GM10266 (cell line): ENCODE data around the gene EPHA7.

Experiments
- DNase-seq: peaks from one replicate; pipeline ENCODE4 v3.0.0; 2012; ENCODE audit errors: extremely low spot score
- TF ChIP-seq, protein P1 (sequence below): IDR thresholded peaks from 2 replicates; pipeline ENCODE4 v1.5.1; 2012; ENCODE audit warnings: mild to moderate bottlenecking, low read depth; ENCODE audit not compliant: control insufficient read depth, insufficient read depth; ENCODE audit errors: missing control alignments

The EPHA7 gene

DNA sequence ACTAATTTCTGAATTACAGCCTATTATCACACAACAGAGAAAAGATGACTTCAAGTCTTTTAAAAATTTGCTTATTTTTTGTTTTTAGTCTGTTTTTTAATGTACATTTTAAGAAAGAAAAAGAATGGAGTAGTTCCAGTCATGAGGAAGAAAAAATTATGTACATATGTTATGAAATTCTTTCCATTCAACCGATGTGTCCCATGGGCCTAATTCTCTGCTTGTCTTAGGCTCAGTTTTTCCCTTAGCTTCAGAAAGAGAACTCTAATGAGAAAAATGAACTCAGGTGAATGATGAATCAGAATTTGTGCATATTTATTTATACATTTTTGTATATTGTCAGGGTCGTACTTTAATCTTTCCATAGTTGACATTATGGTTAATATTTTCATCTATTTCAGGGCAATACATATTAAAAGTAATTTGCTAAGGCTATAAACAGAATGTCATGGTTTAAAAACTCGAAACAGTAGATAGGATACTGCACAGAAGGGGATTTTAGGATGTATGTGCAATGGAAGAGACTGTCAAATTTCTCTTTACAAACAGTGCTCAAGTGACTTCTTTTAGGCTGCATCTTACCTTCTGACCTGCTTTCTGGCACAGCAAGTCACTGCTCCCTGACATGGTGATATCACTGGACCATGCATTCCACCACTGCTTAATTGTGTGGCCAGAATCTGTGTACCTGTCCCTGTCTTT, 153.1 kb downstream of the EPHA7 start:
- DNase-seq, result no peak
- TF ChIP-seq, protein P1, sequence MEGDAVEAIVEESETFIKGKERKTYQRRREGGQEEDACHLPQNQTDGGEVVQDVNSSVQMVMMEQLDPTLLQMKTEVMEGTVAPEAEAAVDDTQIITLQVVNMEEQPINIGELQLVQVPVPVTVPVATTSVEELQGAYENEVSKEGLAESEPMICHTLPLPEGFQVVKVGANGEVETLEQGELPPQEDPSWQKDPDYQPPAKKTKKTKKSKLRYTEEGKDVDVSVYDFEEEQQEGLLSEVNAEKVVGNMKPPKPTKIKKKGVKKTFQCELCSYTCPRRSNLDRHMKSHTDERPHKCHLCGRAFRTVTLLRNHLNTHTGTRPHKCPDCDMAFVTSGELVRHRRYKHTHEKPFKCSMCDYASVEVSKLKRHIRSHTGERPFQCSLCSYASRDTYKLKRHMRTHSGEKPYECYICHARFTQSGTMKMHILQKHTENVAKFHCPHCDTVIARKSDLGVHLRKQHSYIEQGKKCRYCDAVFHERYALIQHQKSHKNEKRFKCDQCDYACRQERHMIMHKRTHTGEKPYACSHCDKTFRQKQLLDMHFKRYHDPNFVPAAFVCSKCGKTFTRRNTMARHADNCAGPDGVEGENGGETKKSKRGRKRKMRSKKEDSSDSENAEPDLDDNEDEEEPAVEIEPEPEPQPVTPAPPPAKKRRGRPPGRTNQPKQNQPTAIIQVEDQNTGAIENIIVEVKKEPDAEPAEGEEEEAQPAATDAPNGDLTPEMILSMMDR, result no peak

DNA sequence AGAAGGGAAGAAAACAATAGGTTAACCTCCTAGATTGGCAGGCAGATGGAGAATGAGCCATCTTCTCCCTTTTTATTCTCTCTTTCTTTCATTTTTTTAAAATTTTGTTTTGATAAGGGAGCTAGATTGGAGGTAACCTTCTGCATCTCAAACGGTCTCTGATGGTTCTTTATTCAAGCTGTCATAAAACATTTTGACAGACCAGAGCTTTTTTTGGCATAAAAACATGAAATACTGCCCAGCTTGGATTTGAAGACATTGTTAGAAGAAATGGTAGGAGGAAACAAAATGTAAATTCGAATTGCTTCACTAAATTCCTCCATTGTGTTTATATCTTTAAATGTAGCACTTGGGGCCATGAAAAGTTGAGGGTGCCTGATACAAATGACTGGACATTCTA, 158.5 kb downstream of the EPHA7 start:
- TF ChIP-seq, protein P1, result no peak
- DNase-seq, result no peak

DNA sequence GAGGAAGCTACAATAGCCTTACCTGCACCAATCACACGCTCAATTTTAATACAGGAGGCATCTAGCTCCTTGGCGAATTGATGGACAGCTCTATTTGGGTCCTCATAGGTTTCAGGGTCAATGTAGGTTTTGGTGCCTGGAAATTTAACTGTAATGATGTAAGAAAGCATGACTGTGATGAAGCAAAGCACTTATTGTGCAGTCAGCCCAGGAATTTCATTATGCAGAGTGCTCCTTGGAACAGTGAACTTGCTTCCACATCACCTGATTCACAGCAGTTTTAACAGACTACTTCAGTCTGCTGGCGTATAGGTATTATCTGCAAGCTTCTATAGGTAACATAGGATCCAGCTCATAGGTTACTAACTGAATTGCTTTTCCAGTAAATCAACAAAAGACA, 160.0 kb downstream of the EPHA7 start:
- no peak for DNase-seq
- TF ChIP-seq, protein P1, result no peak

DNA sequence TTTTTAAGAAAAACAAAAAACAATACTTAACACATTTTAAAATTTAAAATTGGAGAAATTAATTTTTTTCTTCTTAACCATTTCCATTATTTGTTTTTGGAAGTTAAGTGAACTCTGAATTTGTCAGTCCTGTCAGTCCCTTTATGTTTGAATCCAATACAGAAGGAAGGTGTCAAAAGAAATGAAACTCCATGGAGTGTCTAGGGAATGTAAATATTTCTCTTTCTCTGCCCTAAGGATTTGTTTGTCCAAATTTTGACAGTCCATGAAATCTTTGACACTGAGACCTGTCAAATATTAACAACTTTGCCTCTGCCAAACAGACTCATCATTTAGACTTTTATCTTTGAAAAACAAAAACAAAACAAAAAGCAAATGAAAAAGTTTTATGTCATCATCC, 166.4 kb downstream of the EPHA7 start:
- TF ChIP-seq, protein P1, result no peak
- no peak for DNase-seq

DNA sequence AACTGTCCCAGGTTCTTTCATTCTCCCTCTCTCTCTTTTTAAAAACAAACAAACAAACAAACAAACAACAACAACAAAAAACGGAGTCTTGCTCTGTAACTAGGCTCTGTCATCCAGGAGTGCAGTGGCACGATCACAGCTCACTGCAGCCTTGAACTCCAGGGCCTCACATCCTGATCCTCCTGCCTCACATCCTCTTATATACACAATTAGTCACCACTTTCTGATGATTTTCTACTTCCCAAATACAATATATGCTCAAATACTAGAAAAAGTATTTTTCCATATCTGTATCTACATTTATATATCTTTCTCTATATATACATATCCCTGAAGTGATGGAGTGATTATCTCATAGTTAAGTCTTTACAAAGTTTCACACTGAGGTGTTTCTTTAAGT, 170.7 kb downstream of the EPHA7 start:
- TF ChIP-seq, protein P1, result no peak
- no peak for DNase-seq

DNA sequence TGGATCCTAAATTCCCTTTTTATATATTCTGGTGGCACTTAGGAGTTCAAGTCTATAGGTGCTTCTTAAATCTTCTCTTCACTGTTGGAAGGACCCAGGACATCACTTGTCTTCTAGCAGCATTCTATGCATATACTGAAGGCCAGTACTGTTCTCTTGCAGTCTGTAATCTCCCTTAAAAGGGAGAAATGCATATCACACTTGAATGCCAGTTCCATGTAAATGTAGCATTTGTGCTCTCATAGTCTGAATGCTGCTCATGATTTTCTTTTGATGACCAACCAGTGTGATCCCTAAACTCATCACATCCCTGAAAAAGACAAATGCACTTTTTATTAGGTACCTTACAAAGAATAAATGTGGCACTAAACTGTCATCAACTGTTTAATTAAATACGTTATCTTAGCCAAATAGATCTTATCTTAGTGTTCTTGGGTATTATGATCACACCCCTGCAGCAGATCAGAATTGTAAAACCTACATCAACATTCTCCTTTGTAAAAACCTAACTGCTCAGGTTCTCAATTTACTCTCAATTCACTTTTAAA, 176.1 kb downstream of the EPHA7 start:
- TF ChIP-seq, protein P1, result no peak
- DNase-seq, result no peak

DNA sequence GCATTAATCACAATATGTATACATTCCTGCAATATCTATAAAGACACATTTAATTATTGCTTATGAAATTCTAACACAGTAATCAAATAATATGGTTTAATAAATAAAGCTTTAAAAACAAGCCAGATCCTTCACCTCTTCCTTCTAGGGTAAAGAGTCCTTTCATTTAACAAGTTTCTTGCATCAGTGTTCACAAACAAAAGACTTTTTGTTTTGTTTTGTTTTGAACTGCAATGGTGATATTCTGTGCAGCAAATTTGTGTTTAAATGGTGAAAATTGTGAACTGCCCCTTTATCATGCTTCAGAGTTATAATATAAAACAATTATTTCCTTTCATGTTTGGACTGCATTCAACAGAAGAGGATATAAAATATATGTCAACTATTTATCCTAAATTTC, 177.3 kb downstream of the EPHA7 start:
- TF ChIP-seq, protein P1, result no peak
- no peak for DNase-seq
